ENCODE data around the gene TANGO6. TPM values are rescaled to one million over a fixed set of nuclear protein-coding genes. Genes with fewer than 3 reads are reported as not detected.
"Not testable (repeated sequence)": the region's sequence is repeated elsewhere in the genome, so short reads cannot be mapped to it uniquely, and the experiment has no call there.

TANGO6 gene
- polyA plus RNA-seq, 12 donors: 4.6 to 23.6 (median 5.7) TPM; not detected in 1

GRCh38 chr16:69005641-69006355, 162.5 kb downstream of the TANGO6 start:
- DNase-seq: no peak

DNA sequence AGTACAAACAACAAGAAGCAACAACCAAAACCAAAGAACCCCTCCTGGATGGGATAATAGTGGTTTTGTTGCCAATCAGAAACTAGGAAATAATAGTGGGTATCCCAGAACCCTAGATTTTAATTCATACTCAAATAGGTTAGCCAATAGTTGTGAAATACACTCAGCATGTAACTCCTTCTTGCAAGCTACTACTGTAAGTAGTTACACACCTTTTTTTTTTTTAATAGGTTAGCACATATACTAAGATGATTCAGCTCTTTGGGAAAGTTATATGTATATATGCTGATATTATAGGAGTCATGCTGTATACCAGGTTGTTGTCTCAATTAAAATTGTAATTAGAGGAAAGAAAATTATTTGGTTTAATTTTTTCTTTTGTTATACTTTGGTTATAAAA, 169.6 kb downstream of the TANGO6 start:
- no peak for DNase-seq

- DNase-seq: no peak
Measured at GRCh38 chr16:69013991-69014390, 170.7 kb downstream of the TANGO6 start.

DNA sequence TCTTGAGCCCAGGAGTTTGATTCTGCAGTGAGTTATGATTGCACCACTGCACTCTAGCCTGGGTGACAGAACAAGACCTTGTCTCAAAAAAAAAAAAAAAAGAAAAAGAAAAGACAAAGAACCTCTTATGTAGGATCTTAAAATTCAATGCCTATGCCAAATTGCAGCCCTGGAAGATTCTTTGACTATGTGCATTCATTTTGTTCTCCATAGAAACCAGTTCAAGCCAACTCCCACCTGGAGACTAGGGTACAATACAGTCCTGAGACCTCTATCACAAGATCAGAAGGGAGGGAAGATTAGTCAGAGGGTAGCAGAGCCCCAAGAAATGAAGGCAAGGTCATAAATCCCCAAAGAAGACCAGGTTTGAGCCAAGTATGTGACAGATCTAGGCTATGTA, 171.5 kb downstream of the TANGO6 start:
- DNase-seq: no peak

GRCh38 chr16:69017036-69017783, 173.9 kb downstream of the TANGO6 start:
- no peak for DNase-seq

DNA sequence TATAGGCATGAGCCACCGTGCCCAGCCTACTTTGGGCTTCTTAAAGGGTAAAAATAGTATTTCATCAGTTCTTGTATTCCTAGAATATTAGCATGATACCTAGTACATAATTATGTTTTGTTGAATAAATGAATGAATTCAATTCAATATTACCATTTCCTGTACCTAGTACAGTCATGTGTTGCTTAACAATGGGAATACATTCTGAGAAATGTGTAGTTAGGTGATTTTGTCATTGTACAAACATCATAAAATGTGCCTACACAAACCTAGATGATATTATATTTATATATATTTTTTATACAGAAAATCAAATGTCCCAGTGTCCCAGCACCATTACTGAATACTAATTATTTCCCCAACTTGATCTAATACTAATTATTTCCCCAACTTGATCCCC, 176.5 kb downstream of the TANGO6 start:
- no peak for DNase-seq

- DNase-seq: no peak
Measured at GRCh38 chr16:69029121-69029520, 185.8 kb downstream of the TANGO6 start.

DNA sequence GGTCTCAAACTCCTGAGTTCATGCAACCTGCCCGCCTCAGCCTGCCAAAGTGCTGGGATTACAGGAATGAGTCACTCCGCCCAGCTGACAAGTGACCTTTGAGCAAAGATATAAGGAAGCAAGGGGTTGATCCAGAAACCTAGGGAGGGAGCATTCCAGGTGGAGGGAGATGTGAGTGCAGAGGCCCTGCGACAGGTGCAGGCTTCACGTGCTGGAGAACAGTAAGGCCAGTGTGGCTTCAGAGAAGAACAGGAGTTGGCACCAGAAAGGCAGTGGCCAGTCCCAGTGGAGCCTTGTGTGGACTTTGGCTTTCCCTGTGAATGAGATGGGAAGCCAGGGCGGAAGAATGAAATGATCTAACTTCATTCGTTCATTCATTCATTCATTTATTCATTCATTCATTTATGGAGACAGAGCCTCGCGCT, 188.6 kb downstream of the TANGO6 start:
- no peak for DNase-seq

DNA sequence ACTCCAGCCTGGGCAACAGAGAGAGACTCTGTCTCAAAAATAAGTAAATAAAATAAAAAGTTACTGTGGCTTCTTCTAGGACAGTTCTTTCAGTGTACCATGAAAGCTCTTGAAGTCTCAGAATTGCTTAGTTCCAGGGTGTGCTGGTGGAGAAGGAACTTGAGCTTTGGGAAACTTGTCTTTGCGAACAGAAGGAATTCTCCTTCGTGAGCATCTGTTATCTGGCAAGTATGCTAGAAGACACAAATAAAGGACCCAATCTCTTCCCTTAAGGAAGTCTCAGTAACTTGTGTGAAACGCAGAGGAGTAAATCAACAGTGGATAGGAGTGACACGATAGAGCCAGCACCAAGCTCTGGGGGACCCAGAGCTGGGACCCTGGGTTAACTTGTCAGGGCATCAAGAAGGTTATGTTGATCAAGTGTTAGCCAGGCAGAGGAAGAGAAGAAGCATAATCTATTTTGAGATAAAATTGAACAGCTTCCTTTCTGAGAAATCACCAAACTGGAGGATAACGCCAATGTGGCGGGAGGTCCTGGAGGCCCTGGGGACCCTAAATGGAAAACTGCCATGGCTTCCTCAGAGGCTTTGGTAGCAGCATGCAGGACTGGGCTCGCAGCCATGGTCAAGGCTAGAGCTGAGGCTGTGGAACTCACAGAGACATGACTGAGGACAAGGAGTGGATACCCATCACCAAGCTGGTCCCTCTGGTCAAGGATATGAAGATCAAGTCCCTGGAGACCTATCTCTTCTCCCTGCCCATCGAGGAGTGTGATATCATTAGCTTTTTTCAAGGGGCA, 190.0 kb downstream of the TANGO6 start:
- no peak for DNase-seq

GRCh38 chr16:69035375-69035774, 192.0 kb downstream of the TANGO6 start:
- no peak for DNase-seq

- DNase-seq: no peak
Measured at GRCh38 chr16:69036399-69037091, 193.2 kb downstream of the TANGO6 start.

DNA sequence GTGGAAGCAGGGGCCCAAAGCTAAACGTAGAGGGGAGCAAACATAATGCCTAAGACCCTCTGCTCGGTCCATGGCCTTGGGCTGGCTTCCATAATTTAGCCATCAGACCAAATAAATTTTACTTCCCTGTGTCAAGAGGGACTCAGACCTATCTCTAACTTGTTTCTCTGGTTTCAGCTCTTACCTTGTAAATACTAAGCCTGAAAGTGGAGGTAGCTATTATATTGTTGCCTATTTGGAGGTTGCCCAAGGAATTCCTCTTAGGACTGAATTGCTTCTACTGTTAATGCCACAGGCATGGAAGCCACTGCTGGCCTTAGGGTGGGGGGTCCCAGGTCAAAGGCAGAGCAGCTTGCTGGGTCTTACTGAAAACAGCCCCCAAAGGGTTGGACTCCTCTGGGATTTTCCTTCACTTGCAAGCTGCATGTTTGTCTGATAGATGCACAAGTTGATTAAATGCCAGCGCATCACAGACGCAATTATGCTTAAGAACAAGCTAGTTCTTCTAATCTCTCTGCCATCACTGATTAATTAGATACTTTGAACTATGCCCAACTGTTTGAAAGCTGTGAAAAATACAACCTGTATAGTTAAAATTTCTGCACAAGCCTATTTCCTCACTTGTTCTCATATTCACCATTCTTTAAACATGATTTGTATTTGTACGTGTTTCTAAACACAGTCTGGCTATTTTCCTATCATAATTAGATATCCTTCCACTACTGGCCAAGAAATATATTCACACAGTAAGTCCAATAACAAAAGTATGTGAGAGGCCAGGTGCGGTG, 194.2 kb downstream of the TANGO6 start:
- DNase-seq: no peak

DNA sequence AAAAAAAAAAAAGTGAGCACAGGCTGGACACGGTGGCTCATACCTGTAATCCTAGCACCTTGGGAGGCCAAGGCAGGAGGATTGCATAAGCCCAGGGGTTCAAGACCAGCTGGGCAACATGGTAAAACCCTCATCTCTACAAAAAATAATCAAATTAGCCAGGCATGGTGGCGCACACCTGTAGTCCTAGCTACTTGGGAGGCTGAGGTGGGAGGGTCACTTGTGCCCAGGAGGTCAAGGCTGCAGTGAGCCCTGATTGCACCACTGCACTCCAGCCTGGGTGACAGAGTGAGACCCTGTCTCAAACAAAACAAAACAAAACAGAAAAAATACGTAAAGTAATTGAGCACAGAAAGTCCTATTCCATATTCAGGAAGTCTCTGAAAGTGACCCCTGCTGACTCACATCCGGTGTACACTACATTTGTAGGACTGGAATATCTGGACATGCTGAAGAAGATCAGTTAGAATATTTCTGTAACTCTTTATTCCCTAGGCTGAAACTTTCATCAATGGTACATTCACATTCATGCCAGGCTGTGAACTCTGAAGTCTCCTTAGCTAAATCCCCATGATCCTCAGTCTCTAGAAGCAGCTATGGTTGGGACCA, 196.1 kb downstream of the TANGO6 start:
- no peak for DNase-seq

DNA sequence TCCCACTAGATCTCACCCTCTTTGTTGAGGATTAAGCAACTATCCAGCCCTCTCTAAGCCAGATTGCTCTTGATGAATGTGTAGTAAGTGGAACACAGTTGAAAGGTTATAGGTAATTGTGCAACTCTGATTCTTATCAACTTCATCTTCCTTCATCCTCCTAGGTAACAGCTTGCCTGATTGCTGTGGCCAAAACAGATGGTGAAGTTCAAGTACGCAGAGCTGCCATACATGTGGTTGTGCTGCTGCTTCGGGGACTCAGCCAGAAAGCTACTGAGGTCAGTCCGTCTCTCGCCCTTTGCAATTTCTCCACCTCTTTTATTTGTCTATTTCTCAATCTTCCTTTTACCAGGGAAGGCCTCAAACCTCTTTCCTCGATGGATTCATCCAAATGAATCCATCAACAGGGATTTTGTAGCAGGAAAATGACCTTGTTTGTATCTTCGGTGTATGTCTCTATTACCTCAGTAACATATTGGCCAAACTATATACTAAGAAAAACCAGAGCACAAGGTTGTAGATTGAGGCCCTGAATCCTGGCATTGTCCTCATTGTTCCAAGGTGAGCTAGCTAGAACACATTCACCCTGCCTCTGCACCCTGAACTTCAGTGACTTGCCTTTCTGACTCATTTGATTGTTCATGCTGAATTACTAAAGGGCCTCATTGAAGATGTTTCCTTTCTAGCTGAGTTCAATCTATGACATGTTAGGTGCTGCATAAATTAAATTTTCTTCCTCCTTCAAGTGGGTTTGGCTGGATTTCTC, 197.0 kb downstream of the TANGO6 start:
- DNase-seq: no peak

DNA sequence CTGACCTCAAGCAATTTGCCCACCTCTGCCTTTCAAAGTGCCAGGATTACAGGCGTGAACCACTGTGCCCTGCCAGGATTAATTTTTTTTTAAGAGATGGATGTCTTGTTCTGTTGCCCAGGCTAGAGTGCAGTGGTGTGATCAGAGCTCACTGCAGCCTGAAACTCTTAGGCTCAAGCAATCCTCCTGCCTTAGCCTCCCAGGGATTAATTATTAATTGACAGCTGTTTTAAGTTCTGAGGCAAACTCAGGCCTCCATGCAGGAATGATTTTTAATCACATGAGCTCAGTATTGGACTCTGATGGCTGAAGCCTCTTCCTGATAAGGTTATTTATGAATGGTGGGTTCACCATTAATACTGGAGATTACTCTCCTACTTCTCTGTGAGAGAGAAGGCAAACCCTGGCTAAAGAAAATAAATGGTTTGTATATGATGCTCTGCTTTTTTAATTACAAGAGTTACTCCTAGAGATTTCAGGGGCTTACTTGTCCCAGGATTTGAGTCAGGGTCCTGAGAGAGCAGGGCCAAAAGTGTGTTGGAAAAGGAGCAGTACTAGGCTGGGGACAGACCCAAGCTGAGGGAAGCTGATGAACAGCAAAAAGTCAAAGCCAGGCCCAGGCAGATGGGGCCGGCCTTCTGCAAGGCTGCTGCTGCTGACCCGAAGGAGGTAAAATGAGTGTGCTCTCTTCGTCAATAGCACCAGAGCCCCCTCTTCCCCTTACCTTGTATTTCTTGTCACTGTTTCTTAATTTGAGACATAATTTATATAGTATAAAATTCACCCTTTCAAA, 205.2 kb downstream of the TANGO6 start:
- no peak for DNase-seq

- DNase-seq: no peak
Measured at GRCh38 chr16:69049146-69049545, 205.8 kb downstream of the TANGO6 start.

DNA sequence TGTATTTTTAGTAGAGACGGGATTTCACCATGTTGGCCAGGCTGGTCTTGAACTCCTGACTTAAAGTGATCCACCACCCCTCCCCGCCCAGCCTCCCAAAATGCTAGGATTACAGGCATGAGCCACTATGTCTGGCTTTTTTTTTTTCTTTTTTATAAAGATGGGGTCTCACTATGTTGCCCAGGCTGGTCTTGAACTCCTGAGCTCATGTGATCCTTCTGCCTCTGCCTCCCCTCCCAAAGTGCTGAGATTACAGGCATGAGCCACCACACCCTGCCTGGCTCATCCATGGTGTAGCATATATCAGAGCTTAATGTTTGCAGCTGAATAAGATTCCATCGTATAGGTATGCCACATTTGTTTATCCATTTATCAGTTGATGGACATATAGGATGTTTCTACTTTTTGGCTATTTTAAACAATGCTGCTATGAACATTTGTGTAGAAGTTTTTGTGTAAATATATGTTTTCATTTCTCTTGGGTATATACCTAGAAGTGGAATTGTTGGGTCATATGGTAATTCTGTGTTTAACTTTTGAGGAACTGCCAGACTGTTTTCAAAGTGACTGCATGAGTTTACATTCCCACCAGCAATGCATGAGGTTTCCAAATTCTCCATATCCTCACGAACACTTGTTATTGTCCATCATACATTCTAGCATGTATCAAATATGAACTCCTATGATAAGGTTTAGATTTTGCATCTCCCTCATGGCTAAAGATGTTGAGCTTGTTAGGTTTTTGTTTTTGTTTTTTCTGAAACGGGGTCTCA, 206.5 kb downstream of the TANGO6 start:
- DNase-seq: no peak

- not testable (repeated sequence) for DNase-seq
Measured at GRCh38 chr16:69051517-69051830, 208.1 kb downstream of the TANGO6 start.
